CD4-positive, alpha-beta T cell treated with Interleukin-2 at 100 ng/mL for 4 hours (primary cell): ENCODE data around the gene EFCAB11.

ENCODE experiments used
- DNase-seq: peaks from one replicate; pipeline ENCODE4 v3.0.0-alpha.2; 2020; ENCODE audit warnings: low spot score

EFCAB11 gene

GRCh38 chr14:89765346-89765745 lies 189.2 kb downstream of the EFCAB11 start:
- DNase-seq = no peak

GRCh38 chr14:89760086-89760485 lies 194.4 kb downstream of the EFCAB11 start:
- no peak for DNase-seq

GRCh38 chr14:89757313-89757939 lies 197.1 kb downstream of the EFCAB11 start:
- DNase-seq = no peak

GRCh38 chr14:89755816-89756215 lies 198.7 kb downstream of the EFCAB11 start:
- no peak for DNase-seq

GRCh38 chr14:89753828-89754412 lies 200.6 kb downstream of the EFCAB11 start:
- DNase-seq = no peak

GRCh38 chr14:89750908-89751392 lies 203.6 kb downstream of the EFCAB11 start:
- DNase-seq = no peak

GRCh38 chr14:89750281-89750755 lies 204.2 kb downstream of the EFCAB11 start:
- no peak for DNase-seq

GRCh38 chr14:89748004-89748403 lies 206.5 kb downstream of the EFCAB11 start:
- no peak for DNase-seq

- DNase-seq = no peak
Measured at GRCh38 chr14:89747126-89747525, 207.4 kb downstream of the EFCAB11 start.

- no peak for DNase-seq
Measured at GRCh38 chr14:89746654-89747053, 207.9 kb downstream of the EFCAB11 start.

- no peak for DNase-seq
Measured at GRCh38 chr14:89746135-89746534, 208.4 kb downstream of the EFCAB11 start.
